IMR-90 (cell line): ENCODE measurements around the gene TRPC4AP. TPM values are rescaled to one million over a fixed set of nuclear protein-coding genes. Genes with fewer than 3 reads are reported as not detected.

Experiments
- ATAC-seq: fragments of 200-7000 bp; cut with Tn5 transposase; 2 replicates; pipeline ENCODE4 v1.9.1; 2020; ENCODE audit warnings: low read depth, mild to moderate bottlenecking, moderate library complexity
- BruUV-seq: library from RNA; stranded (reverse); fragments of 400-500 nt; replicated peaks from 2 replicates; lab custom pipeline; 2021; lab: Mats Ljungman, UMichigan
- CTCF ChIA-PET: fragments of 300-600 bp; formaldehyde crosslinking; extraction: SDS; loops from one replicate; lab custom pipeline; 2021; ENCODE audit warnings: antibody characterized with exemption; lab: Yijun Ruan, JAX
- POLR2A ChIA-PET: fragments of 300-600 bp; sonication (Branson Sonifier 250); formaldehyde crosslinking; loops from one replicate; lab custom pipeline; 2022; ENCODE audit warnings: antibody characterized with exemption; ENCODE audit not compliant: unreplicated experiment; lab: Charles Lee
- DNase-seq: peaks from one replicate; pipeline ENCODE4 v3.0.0; 2013
- H2AFZ ChIP-seq: replicated peaks from 2 replicates; pipeline ENCODE3; 2013; ENCODE audit warnings: low read length, mild to moderate bottlenecking; ENCODE audit not compliant: poor library complexity
- H2AK5ac ChIP-seq: 2 replicates; pipeline ENCODE4 v1.6.1; 2013; ENCODE audit warnings: low read depth, low read length, inconsistent platforms
- H2AK9ac ChIP-seq: replicated peaks from 2 replicates; pipeline ENCODE3; 2013; ENCODE audit warnings: mild to moderate bottlenecking, low read depth, low read length, moderate library complexity; ENCODE audit not compliant: poor library complexity
- H2BK120ac ChIP-seq: 2 replicates; pipeline ENCODE4 v1.6.1; 2013; ENCODE audit warnings: low read depth, low read length, inconsistent platforms
- H2BK15ac ChIP-seq: 3 replicates; pipeline ENCODE4 v1.6.1; 2013; ENCODE audit warnings: low read depth, low read length, inconsistent platforms
- H2BK20ac ChIP-seq: 2 replicates; pipeline ENCODE4 v1.6.1; 2013; ENCODE audit warnings: low read depth, mild to moderate bottlenecking, inconsistent platforms, low read length, moderate library complexity
- H2BK5ac ChIP-seq: 2 replicates; pipeline ENCODE4 v1.6.1; 2013; ENCODE audit warnings: mild to moderate bottlenecking, low read depth, low read length, inconsistent platforms; ENCODE audit not compliant: poor library complexity, severe bottlenecking
- H3K14ac ChIP-seq: replicated peaks from 2 replicates; pipeline ENCODE4 v1.6.1; 2013; ENCODE audit warnings: low read depth, low read length, inconsistent platforms
- H3K18ac ChIP-seq: 2 replicates; pipeline ENCODE4 v1.6.1; 2013; ENCODE audit warnings: low read depth, low read length, control low read depth
- H3K23ac ChIP-seq: 2 replicates; pipeline ENCODE4 v1.6.1; 2013; ENCODE audit warnings: low read depth, low read length, inconsistent platforms
- H3K27ac ChIP-seq: 2 replicates; pipeline ENCODE4 v1.5.1; 2013; ENCODE audit warnings: mild to moderate bottlenecking, control low read depth, low read length; ENCODE audit not compliant: insufficient read depth
- H3K27me3 ChIP-seq: 2 replicates; pipeline ENCODE4 v1.6.1; 2013; ENCODE audit warnings: low read length; ENCODE audit not compliant: control insufficient read depth, insufficient read depth
- H3K36me3 ChIP-seq: 2 replicates; pipeline ENCODE4 v1.6.1; 2013; ENCODE audit warnings: low read length, mixed read lengths; ENCODE audit not compliant: control insufficient read depth, insufficient read depth
- H3K4ac ChIP-seq: 2 replicates; pipeline ENCODE4 v1.6.1; 2013; ENCODE audit warnings: low read depth, low read length, inconsistent platforms
- H3K4me1 ChIP-seq: 2 replicates; pipeline ENCODE4 v1.6.1; 2013; ENCODE audit warnings: low read length, mixed read lengths; ENCODE audit not compliant: control insufficient read depth, insufficient read depth
- H3K4me2 ChIP-seq: 2 replicates; pipeline ENCODE4 v1.6.1; 2013; ENCODE audit warnings: low read depth, mild to moderate bottlenecking, control low read depth, low read length, moderate library complexity
- H3K4me3 ChIP-seq: 2 replicates; pipeline ENCODE4 v1.5.1; 2013; ENCODE audit warnings: low read depth, mild to moderate bottlenecking, control low read depth, low read length, moderate library complexity; ENCODE audit not compliant: insufficient read depth
- H3K56ac ChIP-seq: 2 replicates; pipeline ENCODE4 v1.6.1; 2013; ENCODE audit warnings: low read length, inconsistent platforms; ENCODE audit not compliant: insufficient read depth; ENCODE audit errors: extremely low read depth
- H3K79me1 ChIP-seq, 2 experiments: 2 replicates each; pipeline ENCODE4 v1.6.1; 2013; ENCODE audit warnings: low read length in 2 of 2, inconsistent platforms in 1 of 2, low read depth in 1 of 2
- H3K9ac ChIP-seq: 2 replicates; pipeline ENCODE4 v1.6.1; 2013; ENCODE audit warnings: low read depth, low read length, control low read depth
- H3K9me1 ChIP-seq: 2 replicates; pipeline ENCODE4 v1.6.1; 2013; ENCODE audit warnings: low read length, inconsistent platforms; ENCODE audit not compliant: insufficient read depth
- H3K9me3 ChIP-seq: 2 replicates; pipeline ENCODE4 v1.6.1; 2013; ENCODE audit warnings: low read length; ENCODE audit not compliant: control insufficient read depth, insufficient read depth
- H4K20me1 ChIP-seq: 2 replicates; pipeline ENCODE4 v1.6.1; 2013; ENCODE audit warnings: low read length, inconsistent platforms; ENCODE audit not compliant: insufficient read depth
- H4K5ac ChIP-seq: 2 replicates; pipeline ENCODE4 v1.6.1; 2013; ENCODE audit warnings: mild to moderate bottlenecking, low read depth, low read length, control low read depth
- H4K8ac ChIP-seq, 2 experiments: 2 replicates each; pipeline ENCODE4 v1.6.1; 2013; ENCODE audit warnings: low read depth in 2 of 2, low read length in 2 of 2, control low read depth in 1 of 2, inconsistent platforms in 1 of 2
- H4K91ac ChIP-seq: 2 replicates; pipeline ENCODE4 v1.6.1; 2013; ENCODE audit warnings: low read depth, low read length, inconsistent platforms; ENCODE audit not compliant: insufficient read depth
- CEBPB ChIP-seq: IDR thresholded peaks from 2 replicates; pipeline ENCODE4 v1.6.1; 2012; ENCODE audit warnings: low read depth, low read length, improper control_type of control experiment
- CHD1 ChIP-seq: IDR thresholded peaks from 2 replicates; pipeline ENCODE4 v1.6.1; 2012; ENCODE audit warnings: low read depth, low read length, improper control_type of control experiment
- MAZ ChIP-seq: IDR thresholded peaks from 2 replicates; pipeline ENCODE4 v1.6.1; 2012; ENCODE audit warnings: low read depth, mild to moderate bottlenecking, low read length, improper control_type of control experiment, moderate library complexity, borderline replicate concordance
- NFE2L2 ChIP-seq: fragments of 150-350 bp; IDR thresholded peaks from 2 replicates; pipeline ENCODE4 v1.6.1; 2016; ENCODE audit warnings: low read depth, mild to moderate bottlenecking, low read length
- WGBS, 2 experiments: methylation state at CpG; one replicate each; pipeline versions ENCODE4 v1.1.5 to v1.1.7; 2013; ENCODE audit warnings: missing lambda C conversion rate in 2 of 2; ENCODE audit not compliant: insufficient read length in 1 of 2; ENCODE audit errors: extremely low coverage in 2 of 2; 5-methylcytosine and 5-hydroxymethylcytosine counted together
- dilution Hi-C: fragments of 300-500 bp; cut with HindIII; formaldehyde crosslinking; loops from one replicate; pipeline ENCODE4 v1.14.3; 2018; ENCODE audit warnings: low sequenced_read_pairs; ENCODE audit not compliant: unreplicated experiment
- in situ Hi-C: fragments of 300-500 bp; cut with MboI; formaldehyde crosslinking; loops from 3 replicates; pipeline ENCODE4 v1.14.3; 2019; ENCODE audit warnings: low sequenced_read_pairs, inconsistent platforms, mixed read lengths
- intact Hi-C: fragments of 100-400 bp; cut with micrococcal nuclease; formaldehyde crosslinking; loops from 2 replicates; pipeline ENCODE4 v1.10.0; 2022
- polyA plus RNA-seq, 3 experiments: library from polyadenylated mRNA; depleted of rRNA; stranded (reverse); fragments of >200 nt; gene quantifications; 2 replicates each; pipeline ENCODE4 v1.2.3, GENCODE V29; 2012; ENCODE audit warnings: low replicate concordance in 1 of 3
- total RNA-seq: library from RNA; depleted of rRNA; stranded (reverse); fragments of >200 nt; gene quantifications from 2 replicates; pipeline ENCODE4 v1.2.3, GENCODE V29; 2012

Gene TRPC4AP
- total and polyA plus RNA-seq, 2 of the 4 experiments (the other 2 are of a cell fraction) = 41.0 to 81.0 TPM

DNA sequence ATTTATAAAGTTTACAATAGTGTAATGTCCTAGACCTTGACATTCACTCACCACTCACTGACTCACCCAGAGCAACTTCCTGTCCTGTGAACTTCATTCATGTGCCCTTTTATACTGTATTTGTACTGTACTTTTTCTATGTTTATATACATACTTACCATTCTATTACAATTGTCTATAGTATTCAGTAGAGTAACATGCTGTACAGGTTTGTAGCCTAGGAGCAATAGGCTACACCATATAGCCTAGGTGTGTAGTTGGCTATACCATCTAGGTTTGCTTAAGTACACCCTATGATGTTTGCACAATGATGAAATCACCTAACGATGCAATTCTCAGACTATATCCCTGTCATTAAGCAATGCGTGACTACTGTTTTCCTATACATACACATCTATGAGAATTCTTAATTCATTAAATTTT lies 37.1 kb upstream of the TRPC4AP start:
- POLR2A ChIA-PET = no interaction called here
- Histone ChIP-seq H3K27ac (no peak overlapping the region), H2AK5ac (no peak overlapping the region), H2BK120ac (peak overlapping the region; percentile 74; the same call in 1 of the 2 replicates), H3K4ac (no peak overlapping the region; the same call in 1 of the 2 replicates), H4K8ac (no peak overlapping the region), H3K27me3 (no peaks in the 10 kb centered on the region), H3K9me3 (no peaks in the 10 kb centered on the region), H4K91ac (no peak overlapping the region), H3K9ac (no peak overlapping the region), H3K36me3 (peaks cover 28% of the 10 kb centered on the region), H3K4me1 (peaks cover 1% of the 10 kb centered on the region; the same call in 1 of the 2 replicates), H2AK9ac (no peak overlapping the region), H2BK15ac (no peak overlapping the region), H3K56ac (no peak overlapping the region), H3K14ac (0 out of 2 replicates have a peak overlapping the region, but pooled peaks have one; percentile 68), H2BK5ac (peak overlapping the region; percentile 67), H3K23ac (no peak overlapping the region), H4K5ac (no peak overlapping the region), H3K9me1 (peaks cover 10% of the 10 kb centered on the region), H3K4me3 (no peak overlapping the region), H3K4me2 (no peak overlapping the region), H3K79me1 (no peaks in the 10 kb centered on the region; a peak in 2 of 4 replicates), H4K20me1 (no peaks in the 10 kb centered on the region; the same call in 1 of the 2 replicates), H2BK20ac (peak overlapping the region; percentile 48; the same call in 1 of the 2 replicates), H2AFZ (no peak overlapping the region), H3K18ac (no peak overlapping the region)
- no CpG with 5 or more reads among the region's 2 CpGs for WGBS, 2 experiments
- ATAC-seq (peak; percentile 96), DNase-seq (peak; percentile 71)
- no TSS peak for BruUV-seq
- dilution Hi-C loops (no loop called here), intact Hi-C loops (no loop called here), in situ Hi-C loops (loop anchor here (25.0 kb wide), 1 partner anchor 308 kb away; the partner anchor contains the start of gene GDF5)
- TF ChIP-seq CHD1 = no peak
- no peak for TF ChIP-seq NFE2L2
- TF ChIP-seq CEBPB = peak; percentile 75
- no peak for TF ChIP-seq MAZ
- CTCF ChIA-PET = interaction anchor here (0.6 kb wide), 1 partner anchor 128 kb away, joined by 3 read pairs; no protein-coding TSS in a partner anchor
